Measurements from ENCODE around the gene GPR39.

Gene GPR39

DNA sequence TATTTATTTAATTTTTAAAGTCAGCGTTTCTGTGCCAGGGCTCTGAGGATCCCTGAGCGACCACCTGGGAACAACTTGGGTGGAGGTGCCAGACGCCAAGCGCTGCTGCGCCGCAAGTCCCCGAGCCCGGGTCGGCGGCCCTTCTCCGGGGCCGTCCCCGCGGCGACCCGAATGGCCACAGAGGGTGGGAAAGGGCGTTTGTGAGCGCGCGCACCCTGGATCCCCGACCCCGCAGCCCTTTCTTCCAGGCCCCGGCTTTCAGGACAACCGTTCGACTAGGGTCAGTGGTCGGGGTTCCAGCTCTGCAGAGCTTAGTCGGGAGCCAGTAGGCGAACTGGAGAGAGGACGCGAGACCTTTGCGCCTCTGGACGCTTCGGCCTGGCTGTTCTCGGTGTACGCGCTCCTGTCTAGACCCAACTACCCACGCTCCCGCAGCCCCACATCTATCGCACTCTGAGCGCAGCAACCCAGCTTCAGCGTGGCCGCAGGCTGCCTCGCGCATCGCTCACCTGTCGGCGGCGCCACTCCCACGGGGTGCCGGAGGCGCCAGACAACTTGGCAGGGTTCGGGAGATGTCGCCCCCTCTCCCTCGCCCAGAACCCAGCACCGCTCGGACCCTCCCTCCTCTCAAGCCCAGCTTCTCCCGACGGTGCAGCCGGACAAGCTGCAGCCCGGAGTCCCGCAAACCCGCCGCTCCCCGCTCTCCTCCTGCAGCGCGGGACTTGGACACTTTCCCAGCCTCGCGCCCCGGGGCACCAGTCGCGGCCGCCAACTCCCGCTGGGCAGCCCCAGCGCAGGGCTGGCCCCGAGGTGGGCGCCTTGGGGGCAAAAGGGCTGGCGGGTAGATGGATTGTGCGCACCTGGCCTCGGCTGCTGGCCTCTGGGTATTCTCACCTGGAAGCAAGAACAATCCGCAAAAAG, 252.6 kb downstream of the GPR39 start:
- no peak for DNase-seq (ENCODE audit: low read depth in 2 of 2, low spot score in 1 of 2)

- no peak for DNase-seq (ENCODE audit: low read depth in 2 of 2, low spot score in 1 of 2)
Observed at GRCh38 chr2:132669908-132670495, 253.4 kb downstream of the GPR39 start, which contains the start of gene LYPD1. Gene LYPD1, minus strand, starts transcription at chr2:132670205. Its CDS starts 273 bp downstream, at chr2:132669932.

GRCh38 chr2:132670496-132671150, 254.0 kb downstream of the GPR39 start:
- DNase-seq (ENCODE audit: low read depth in 2 of 2, low spot score in 1 of 2), result no peak

DNA sequence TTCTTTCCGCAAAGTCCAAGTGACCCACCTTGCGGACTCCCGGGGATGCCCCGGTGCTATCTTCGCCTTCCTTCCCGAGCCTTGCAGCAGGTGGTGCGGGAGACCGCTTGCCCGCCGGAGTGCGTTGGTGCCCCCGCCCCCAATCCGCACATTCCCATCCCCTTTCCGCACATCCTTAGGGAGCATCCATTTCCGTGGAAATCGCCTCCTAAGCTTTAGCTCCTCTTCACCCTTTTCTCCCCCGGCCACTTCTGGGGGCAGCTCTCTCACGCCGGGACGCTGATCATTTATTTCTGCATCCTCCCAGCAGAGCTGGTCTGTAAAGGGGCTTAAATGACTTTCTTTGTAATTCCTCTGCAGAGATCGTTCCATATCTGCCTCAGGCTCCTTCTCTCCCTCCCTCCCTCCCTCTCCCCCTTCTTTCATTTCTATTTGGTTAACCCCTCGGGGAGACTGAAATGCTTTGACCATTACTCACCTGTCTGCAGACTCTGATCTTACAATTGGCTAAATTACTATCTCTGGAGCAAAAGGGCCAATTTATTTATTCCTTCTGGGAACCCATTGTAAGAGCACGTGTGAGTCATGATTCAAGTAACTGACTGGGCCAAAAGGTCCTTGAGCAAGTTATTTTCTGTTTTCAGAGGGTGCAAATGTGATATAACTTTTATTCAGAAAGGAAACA, 254.7 kb downstream of the GPR39 start:
- no peak for DNase-seq (ENCODE audit: low read depth in 2 of 2, low spot score in 1 of 2)

- DNase-seq (ENCODE audit: low read depth in 2 of 2, low spot score in 1 of 2), result no peak
Observed at GRCh38 chr2:132676999-132677398, 260.4 kb downstream of the GPR39 start.

DNA sequence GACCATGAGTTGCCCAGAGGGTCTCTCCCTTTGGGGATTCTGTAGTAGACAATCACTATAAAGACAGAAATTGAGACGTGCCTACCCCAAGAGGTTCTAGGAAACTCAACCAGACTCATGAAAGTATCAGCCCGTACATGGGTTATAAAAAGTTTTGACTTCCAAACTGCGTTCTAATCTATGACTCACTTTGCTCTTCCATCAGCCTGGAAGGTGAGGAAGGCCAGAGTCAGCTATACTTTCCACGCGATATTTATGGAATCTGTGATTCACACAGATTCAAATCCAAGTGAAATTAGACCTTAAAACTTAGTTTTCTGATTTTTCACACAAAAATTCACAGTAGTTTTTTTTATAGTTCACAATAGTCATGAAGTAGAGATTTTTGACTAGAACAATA, 261.1 kb downstream of the GPR39 start:
- no peak for DNase-seq (ENCODE audit: low read depth in 2 of 2, low spot score in 1 of 2)

- DNase-seq (ENCODE audit: low read depth in 2 of 2, low spot score in 1 of 2), result no peak
Observed at GRCh38 chr2:132678483-132678882, 261.9 kb downstream of the GPR39 start.

DNA sequence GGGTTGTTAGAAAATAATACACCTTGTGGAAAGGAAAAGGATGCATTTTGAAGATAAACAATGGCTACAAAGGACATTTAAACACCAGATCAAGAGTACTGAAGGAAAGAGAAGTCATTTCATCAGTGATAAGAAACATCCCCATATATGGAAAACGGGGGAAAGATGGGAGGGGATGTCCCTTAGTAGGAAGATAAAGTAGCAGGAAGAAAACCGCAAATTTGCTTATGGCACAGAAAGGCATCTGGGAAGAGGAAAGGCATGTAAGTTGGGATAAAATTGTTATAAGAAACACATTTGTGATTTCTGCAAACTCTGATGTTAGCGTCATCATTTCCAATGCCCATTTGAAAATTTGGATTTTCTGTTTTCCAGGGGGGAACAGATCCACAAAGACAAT, 263.9 kb downstream of the GPR39 start:
- DNase-seq (ENCODE audit: low read depth in 2 of 2, low spot score in 1 of 2), result no peak

- DNase-seq (ENCODE audit: low read depth in 2 of 2, low spot score in 1 of 2), result no peak
Observed at GRCh38 chr2:132681766-132682165, 265.2 kb downstream of the GPR39 start.

- no peak for DNase-seq (ENCODE audit: low read depth in 2 of 2, low spot score in 1 of 2)
Observed at GRCh38 chr2:132690664-132691303, 274.2 kb downstream of the GPR39 start.

DNA sequence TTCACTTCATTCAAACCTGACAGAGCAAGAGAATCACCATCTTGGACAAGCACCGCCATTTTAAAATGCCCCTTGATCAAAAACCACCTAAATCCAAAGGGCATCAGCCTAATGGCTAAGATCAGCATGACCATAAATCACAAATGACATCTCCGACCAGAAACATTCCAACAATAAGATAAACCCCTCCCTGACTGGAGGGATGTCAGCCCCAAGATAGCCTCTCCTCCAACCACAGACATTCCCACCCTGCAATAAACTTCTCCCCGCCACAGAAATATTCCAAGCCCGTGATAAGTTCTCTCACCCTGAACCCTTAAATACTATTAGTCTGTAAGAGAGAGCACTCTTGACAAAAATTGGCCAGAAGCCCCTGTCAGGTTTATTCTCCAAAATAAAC, 275.0 kb downstream of the GPR39 start:
- no peak for DNase-seq (ENCODE audit: low read depth in 2 of 2, low spot score in 1 of 2)

- no peak for DNase-seq (ENCODE audit: low read depth in 2 of 2, low spot score in 1 of 2)
Observed at GRCh38 chr2:132692816-132693215, 276.2 kb downstream of the GPR39 start.

All from stimulated activated CD8-positive, alpha-beta memory T cell treated with anti-CD3 and anti-CD28 coated beads, Interleukin-4, amount 100 ng/mL, for 1 hour (primary cell).